ENCODE data around the gene EXOC8.

DNA sequence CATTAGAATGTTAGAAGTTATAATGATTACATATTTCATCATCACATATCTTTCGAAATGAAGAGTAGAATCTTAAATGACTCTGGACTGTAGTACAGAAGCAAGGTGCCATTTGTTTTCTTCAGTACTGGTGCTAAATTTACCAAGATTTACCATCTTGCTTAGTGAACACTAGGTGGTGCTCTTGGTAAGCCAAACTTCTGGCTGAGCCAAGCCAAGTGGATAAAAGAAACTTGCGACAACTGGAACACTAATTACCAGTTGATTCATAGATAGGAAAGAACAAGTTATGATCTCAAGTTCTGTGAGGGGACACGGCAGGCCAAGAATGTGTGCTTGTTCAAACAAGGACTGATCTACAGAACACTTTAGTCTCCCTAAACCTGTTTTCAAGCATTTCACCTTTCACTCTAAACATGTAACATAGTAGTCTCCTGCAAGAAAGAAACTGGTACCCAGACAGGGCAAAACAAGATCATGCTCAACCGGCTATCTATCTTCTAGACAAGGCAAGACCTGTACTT lies 20.2 kb upstream of the EXOC8 start:
- TF ChIP-seq, protein P1, sequence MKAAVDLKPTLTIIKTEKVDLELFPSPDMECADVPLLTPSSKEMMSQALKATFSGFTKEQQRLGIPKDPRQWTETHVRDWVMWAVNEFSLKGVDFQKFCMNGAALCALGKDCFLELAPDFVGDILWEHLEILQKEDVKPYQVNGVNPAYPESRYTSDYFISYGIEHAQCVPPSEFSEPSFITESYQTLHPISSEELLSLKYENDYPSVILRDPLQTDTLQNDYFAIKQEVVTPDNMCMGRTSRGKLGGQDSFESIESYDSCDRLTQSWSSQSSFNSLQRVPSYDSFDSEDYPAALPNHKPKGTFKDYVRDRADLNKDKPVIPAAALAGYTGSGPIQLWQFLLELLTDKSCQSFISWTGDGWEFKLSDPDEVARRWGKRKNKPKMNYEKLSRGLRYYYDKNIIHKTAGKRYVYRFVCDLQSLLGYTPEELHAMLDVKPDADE (conservative IDR thresholded peaks at IDR 0.05; ENCODE audit: control insufficient read depth, low read depth, low read length): no peak
- TF ChIP-seq HNRNPUL1 (IDR thresholded peaks at IDR 0.05; ENCODE audit: low read length) (no peak), ZNF384 (IDR thresholded peaks at IDR 0.05; ENCODE audit: low read depth, low read length) (no peak), MAZ (CRISPR knock-in tag; conservative IDR thresholded peaks at IDR 0.05 in 1 of 2, IDR thresholded peaks at IDR 0.05 in 1 of 2) (no peak), CHD2 (IDR thresholded peaks at IDR 0.05; ENCODE audit: low read depth, low read length) (no peak)
- TF ChIP-seq, protein P2, sequence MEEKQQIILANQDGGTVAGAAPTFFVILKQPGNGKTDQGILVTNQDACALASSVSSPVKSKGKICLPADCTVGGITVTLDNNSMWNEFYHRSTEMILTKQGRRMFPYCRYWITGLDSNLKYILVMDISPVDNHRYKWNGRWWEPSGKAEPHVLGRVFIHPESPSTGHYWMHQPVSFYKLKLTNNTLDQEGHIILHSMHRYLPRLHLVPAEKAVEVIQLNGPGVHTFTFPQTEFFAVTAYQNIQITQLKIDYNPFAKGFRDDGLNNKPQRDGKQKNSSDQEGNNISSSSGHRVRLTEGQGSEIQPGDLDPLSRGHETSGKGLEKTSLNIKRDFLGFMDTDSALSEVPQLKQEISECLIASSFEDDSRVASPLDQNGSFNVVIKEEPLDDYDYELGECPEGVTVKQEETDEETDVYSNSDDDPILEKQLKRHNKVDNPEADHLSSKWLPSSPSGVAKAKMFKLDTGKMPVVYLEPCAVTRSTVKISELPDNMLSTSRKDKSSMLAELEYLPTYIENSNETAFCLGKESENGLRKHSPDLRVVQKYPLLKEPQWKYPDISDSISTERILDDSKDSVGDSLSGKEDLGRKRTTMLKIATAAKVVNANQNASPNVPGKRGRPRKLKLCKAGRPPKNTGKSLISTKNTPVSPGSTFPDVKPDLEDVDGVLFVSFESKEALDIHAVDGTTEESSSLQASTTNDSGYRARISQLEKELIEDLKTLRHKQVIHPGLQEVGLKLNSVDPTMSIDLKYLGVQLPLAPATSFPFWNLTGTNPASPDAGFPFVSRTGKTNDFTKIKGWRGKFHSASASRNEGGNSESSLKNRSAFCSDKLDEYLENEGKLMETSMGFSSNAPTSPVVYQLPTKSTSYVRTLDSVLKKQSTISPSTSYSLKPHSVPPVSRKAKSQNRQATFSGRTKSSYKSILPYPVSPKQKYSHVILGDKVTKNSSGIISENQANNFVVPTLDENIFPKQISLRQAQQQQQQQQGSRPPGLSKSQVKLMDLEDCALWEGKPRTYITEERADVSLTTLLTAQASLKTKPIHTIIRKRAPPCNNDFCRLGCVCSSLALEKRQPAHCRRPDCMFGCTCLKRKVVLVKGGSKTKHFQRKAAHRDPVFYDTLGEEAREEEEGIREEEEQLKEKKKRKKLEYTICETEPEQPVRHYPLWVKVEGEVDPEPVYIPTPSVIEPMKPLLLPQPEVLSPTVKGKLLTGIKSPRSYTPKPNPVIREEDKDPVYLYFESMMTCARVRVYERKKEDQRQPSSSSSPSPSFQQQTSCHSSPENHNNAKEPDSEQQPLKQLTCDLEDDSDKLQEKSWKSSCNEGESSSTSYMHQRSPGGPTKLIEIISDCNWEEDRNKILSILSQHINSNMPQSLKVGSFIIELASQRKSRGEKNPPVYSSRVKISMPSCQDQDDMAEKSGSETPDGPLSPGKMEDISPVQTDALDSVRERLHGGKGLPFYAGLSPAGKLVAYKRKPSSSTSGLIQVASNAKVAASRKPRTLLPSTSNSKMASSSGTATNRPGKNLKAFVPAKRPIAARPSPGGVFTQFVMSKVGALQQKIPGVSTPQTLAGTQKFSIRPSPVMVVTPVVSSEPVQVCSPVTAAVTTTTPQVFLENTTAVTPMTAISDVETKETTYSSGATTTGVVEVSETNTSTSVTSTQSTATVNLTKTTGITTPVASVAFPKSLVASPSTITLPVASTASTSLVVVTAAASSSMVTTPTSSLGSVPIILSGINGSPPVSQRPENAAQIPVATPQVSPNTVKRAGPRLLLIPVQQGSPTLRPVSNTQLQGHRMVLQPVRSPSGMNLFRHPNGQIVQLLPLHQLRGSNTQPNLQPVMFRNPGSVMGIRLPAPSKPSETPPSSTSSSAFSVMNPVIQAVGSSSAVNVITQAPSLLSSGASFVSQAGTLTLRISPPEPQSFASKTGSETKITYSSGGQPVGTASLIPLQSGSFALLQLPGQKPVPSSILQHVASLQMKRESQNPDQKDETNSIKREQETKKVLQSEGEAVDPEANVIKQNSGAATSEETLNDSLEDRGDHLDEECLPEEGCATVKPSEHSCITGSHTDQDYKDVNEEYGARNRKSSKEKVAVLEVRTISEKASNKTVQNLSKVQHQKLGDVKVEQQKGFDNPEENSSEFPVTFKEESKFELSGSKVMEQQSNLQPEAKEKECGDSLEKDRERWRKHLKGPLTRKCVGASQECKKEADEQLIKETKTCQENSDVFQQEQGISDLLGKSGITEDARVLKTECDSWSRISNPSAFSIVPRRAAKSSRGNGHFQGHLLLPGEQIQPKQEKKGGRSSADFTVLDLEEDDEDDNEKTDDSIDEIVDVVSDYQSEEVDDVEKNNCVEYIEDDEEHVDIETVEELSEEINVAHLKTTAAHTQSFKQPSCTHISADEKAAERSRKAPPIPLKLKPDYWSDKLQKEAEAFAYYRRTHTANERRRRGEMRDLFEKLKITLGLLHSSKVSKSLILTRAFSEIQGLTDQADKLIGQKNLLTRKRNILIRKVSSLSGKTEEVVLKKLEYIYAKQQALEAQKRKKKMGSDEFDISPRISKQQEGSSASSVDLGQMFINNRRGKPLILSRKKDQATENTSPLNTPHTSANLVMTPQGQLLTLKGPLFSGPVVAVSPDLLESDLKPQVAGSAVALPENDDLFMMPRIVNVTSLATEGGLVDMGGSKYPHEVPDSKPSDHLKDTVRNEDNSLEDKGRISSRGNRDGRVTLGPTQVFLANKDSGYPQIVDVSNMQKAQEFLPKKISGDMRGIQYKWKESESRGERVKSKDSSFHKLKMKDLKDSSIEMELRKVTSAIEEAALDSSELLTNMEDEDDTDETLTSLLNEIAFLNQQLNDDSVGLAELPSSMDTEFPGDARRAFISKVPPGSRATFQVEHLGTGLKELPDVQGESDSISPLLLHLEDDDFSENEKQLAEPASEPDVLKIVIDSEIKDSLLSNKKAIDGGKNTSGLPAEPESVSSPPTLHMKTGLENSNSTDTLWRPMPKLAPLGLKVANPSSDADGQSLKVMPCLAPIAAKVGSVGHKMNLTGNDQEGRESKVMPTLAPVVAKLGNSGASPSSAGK (IDR thresholded peaks at IDR 0.05): no peak
- TF ChIP-seq, protein P3, sequence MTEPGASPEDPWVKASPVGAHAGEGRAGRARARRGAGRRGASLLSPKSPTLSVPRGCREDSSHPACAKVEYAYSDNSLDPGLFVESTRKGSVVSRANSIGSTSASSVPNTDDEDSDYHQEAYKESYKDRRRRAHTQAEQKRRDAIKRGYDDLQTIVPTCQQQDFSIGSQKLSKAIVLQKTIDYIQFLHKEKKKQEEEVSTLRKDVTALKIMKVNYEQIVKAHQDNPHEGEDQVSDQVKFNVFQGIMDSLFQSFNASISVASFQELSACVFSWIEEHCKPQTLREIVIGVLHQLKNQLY (CRISPR knock-in tag; conservative IDR thresholded peaks at IDR 0.05): no peak
